ENCODE measurements around the gene MAPKAP1.
"Not testable (repeated sequence)": the region's sequence is repeated elsewhere in the genome, so short reads cannot be mapped to it uniquely, and the experiment has no call there.

DNA sequence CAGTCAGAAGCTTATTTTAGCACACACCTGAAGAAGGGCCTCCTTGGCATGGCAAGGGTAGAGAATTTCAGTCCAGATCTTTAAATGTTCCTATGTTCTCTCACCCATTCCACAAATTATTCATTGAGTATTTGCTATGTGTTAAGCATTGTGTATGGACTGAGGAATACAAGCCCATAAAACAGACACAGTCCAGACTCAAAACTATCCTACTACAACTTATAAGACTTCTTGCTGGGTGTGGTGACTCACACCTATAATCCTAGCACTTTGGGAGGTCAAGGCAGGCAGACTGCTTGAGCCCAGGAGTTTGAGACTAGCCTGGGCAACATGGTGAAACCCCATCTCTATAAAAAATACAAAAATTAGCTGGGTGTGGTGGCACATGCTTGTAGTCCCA is 141.0 kb downstream of the MAPKAP1 start:
- TF ChIP-seq, protein P1, sequence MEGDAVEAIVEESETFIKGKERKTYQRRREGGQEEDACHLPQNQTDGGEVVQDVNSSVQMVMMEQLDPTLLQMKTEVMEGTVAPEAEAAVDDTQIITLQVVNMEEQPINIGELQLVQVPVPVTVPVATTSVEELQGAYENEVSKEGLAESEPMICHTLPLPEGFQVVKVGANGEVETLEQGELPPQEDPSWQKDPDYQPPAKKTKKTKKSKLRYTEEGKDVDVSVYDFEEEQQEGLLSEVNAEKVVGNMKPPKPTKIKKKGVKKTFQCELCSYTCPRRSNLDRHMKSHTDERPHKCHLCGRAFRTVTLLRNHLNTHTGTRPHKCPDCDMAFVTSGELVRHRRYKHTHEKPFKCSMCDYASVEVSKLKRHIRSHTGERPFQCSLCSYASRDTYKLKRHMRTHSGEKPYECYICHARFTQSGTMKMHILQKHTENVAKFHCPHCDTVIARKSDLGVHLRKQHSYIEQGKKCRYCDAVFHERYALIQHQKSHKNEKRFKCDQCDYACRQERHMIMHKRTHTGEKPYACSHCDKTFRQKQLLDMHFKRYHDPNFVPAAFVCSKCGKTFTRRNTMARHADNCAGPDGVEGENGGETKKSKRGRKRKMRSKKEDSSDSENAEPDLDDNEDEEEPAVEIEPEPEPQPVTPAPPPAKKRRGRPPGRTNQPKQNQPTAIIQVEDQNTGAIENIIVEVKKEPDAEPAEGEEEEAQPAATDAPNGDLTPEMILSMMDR (IDR thresholded peaks at IDR 0.05) = not testable (repeated sequence)
- not testable (repeated sequence) for TF ChIP-seq POLR2A (IDR thresholded peaks at IDR 0.05)
